A549 treated with CpdA at 1 μM for 4 hours (cell line): Measurements from ENCODE around the gene HSPA12B. TPM values are rescaled to one million over a fixed set of nuclear protein-coding genes. Genes with fewer than 3 reads are reported as not detected.

Experiments used
- total RNA-seq: library from RNA; stranded (reverse); fragments of 200-300 nt; extraction: Qiagen RNA extraction; gene quantifications from 5 replicates; pipeline ENCODE4 v1.2.3, GENCODE V29; 2022; ENCODE audit warnings: low read depth

Gene HSPA12B, protein sequence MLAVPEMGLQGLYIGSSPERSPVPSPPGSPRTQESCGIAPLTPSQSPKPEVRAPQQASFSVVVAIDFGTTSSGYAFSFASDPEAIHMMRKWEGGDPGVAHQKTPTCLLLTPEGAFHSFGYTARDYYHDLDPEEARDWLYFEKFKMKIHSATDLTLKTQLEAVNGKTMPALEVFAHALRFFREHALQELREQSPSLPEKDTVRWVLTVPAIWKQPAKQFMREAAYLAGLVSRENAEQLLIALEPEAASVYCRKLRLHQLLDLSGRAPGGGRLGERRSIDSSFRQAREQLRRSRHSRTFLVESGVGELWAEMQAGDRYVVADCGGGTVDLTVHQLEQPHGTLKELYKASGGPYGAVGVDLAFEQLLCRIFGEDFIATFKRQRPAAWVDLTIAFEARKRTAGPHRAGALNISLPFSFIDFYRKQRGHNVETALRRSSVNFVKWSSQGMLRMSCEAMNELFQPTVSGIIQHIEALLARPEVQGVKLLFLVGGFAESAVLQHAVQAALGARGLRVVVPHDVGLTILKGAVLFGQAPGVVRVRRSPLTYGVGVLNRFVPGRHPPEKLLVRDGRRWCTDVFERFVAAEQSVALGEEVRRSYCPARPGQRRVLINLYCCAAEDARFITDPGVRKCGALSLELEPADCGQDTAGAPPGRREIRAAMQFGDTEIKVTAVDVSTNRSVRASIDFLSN
- 0.17 to 0.52 TPM (median 0.47 TPM) in 5 replicates for total RNA-seq

GRCh38 chr20:3732327-3733118 lies at the start of gene HSPA12B:
HSPA12B (plus strand) TSS chr20:3732685; CDS start chr20:3738675, 5,990 bp downstream.

GRCh38 chr20:3712279-3712873 lies 20.1 kb upstream of the HSPA12B start, which contains the start of gene SIGLEC1:
SIGLEC1 (minus strand) TSS chr20:3712600; CDS start chr20:3707128, 5,472 bp downstream.

DNA sequence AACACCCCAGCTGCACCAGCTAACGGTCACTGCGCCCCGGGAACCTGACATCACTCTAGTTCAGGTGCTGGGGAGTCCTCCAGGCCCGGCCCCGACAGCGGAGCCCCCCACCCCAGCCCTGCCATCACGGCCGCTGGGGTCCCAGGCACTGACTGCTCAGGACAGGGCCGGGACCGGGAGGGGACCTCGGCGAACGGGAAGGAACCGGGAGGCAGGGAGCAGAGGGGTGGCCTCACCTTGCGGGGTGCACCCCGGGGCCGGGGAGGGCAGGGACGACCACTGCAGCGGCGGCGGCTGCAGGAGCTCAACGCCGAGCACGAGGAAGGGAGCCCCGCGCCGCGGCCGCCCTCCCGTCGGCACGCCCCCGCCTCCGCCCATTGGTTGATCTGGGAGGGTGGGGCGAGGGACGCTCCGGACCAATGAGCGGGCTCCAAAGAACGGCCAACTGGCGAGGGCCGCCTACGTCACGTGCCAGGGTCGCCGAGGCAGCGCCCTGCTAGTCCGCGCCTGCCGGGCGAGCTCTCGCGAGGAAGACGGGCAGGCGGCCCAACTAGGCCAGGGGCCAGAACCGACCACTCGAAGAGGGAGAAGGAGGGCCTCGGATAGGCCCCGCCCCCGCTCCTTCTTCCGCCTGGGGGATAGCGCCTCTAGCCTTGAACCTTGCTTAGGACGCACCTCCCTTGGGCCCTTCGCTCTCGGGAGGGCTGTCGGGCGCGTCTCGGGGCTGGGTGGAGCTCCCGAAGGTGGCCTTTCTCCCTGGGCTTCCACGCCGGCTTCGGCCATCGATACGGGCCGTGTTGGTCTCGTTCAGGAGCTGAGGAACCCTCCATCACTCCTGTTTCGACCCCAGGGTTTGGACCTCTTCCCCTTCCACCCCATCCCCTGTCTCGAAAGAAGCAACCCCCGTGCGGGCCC lies 35.2 kb downstream of the HSPA12B start, which contains the start of gene ADISSP:
Gene ADISSP (minus strand): TSS at position 327 of the 915 bp plus-strand sequence. CDS start 7,653 bp downstream, outside the sequence.

DNA sequence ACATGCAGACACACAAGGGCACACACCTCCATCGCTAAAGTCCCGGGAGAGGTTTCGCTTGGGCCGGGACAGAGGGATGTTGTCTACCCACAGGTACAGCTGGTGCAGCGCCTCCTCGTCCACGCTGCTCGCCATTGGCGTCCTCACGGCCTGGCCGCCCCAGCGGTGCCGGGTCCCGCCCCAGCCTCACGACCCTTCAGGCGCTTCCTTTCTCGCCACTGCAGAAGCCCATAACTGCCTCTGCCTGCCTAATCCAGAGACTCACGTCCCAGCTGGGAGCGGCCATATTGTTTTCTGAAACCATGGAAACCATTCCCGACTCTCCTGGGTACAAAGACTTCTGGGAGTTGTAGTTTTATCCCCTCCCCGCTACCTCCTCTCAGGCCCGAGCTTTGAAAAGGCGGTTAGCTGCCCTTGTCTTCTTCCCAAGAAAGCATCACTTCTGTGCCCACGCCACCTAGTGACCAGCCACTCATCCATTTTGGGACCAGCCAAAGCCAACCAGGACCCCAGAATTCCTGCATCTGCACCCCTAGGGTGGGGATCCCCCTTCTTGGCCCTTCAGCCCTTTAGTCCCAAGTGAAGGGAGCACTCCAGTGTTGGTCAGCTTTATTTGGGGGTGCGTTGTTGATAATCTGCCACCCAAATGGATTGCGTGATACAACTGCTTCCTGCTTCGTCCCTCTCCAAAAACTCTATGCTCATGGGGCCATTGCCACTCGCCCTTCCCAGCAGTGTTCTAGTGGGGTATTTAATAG lies 48.8 kb downstream of the HSPA12B start, which contains the start of gene SPEF1:
Gene SPEF1 (minus strand): TSS at position 296 of the 758 bp plus-strand sequence. CDS start 161 bp downstream, at position 135.

GRCh38 chr20:3786665-3787323 lies 54.3 kb downstream of the HSPA12B start, which contains the start of gene CENPB:
CENPB (minus strand) TSS chr20:3786740; CDS start chr20:3786483, 257 bp downstream.

GRCh38 chr20:3795511-3796468 lies 63.3 kb downstream of the HSPA12B start, which contains the start of gene CDC25B:
CDC25B (plus strand) TSS chr20:3796310; CDS start chr20:3796532, 222 bp downstream.

Other genes starting within 250 kb of the HSPA12B start
- gene GFRA4, start 69.3 kb upstream of the HSPA12B start, total RNA-seq, result not detected in 5 replicates
- gene ADAM33, start 50.7 kb upstream of the HSPA12B start, total RNA-seq, result 0.05 to 0.06 TPM in 2 of 5 replicates, not detected in the others
- gene SIGLEC1, start 20.1 kb upstream of the HSPA12B start, total RNA-seq, result 0.01 to 0.02 TPM in 2 of 5 replicates, not detected in the others
- 99.4 to 165 TPM (median 148 TPM) in 5 replicates for gene ADISSP, start 35.1 kb downstream of the HSPA12B start, total RNA-seq
- gene SPEF1, start 48.8 kb downstream of the HSPA12B start, total RNA-seq, result 1.4 to 2.1 TPM (median 1.9 TPM) in 5 replicates
- gene CENPB, start 54.1 kb downstream of the HSPA12B start, total RNA-seq, result 84.4 to 117 TPM (median 115 TPM) in 5 replicates
- gene CDC25B, start 63.6 kb downstream of the HSPA12B start, total RNA-seq, result 182 to 216 TPM (median 205 TPM) in 5 replicates
- 16.3 to 19.6 TPM (median 18.4 TPM) in 5 replicates for gene AP5S1, start 87.9 kb downstream of the HSPA12B start, total RNA-seq
- gene MAVS, start 114.1 kb downstream of the HSPA12B start, total RNA-seq, result 18.2 to 25.5 TPM (median 21.9 TPM) in 5 replicates
- 51.9 to 59.5 TPM (median 53.8 TPM) in 5 replicates for gene PANK2, start 156.7 kb downstream of the HSPA12B start, total RNA-seq